HCEC 1CT (cell line): ENCODE measurements around the gene HSP90AA1.
"Not testable (repeated sequence)": the region's sequence is repeated elsewhere in the genome, so short reads cannot be mapped to it uniquely, and the experiment has no call there.

Source experiments
- DNase-seq: peaks from one replicate; pipeline ENCODE4 v3.0.0-alpha.2; 2017

HSP90AA1 gene

GRCh38 chr14:102092806-102093205, 6.0 kb upstream of the HSP90AA1 start:
- DNase-seq = no peak

GRCh38 chr14:102090713-102091112, 3.9 kb upstream of the HSP90AA1 start:
- DNase-seq = no peak

- DNase-seq = no peak
Measured at GRCh38 chr14:102089621-102090343, 2.9 kb upstream of the HSP90AA1 start.

GRCh38 chr14:102088012-102088792, 1.4 kb upstream of the HSP90AA1 start:
- DNase-seq = no peak

GRCh38 chr14:102087762-102088011, 843 bp upstream of the HSP90AA1 start:
- DNase-seq = no peak

GRCh38 chr14:102086709-102086971, 204 bp downstream of the HSP90AA1 start:
- no peak for DNase-seq

- peak; percentile 63 for DNase-seq
Measured at GRCh38 chr14:102085948-102086708, 716 bp downstream of the HSP90AA1 start.

GRCh38 chr14:102085488-102085887, 1.4 kb downstream of the HSP90AA1 start:
- no peak for DNase-seq

- no peak for DNase-seq
Measured at GRCh38 chr14:102084931-102085330, 1.9 kb downstream of the HSP90AA1 start.

- DNase-seq = not testable (repeated sequence)
Measured at GRCh38 chr14:102084522-102084921, 2.3 kb downstream of the HSP90AA1 start.

GRCh38 chr14:102081231-102082080, 5.4 kb downstream of the HSP90AA1 start:
- no peak for DNase-seq

- no peak for DNase-seq
Measured at GRCh38 chr14:102080183-102081080, 6.4 kb downstream of the HSP90AA1 start.

GRCh38 chr14:102079700-102079979, 7.2 kb downstream of the HSP90AA1 start:
- DNase-seq = no peak

GRCh38 chr14:102078831-102079699, 7.8 kb downstream of the HSP90AA1 start:
- no peak for DNase-seq

GRCh38 chr14:102078361-102078791, 8.5 kb downstream of the HSP90AA1 start:
- not testable (repeated sequence) for DNase-seq

- DNase-seq = no peak
Measured at GRCh38 chr14:102077382-102077709, 9.5 kb downstream of the HSP90AA1 start.

- no peak for DNase-seq
Measured at GRCh38 chr14:102075155-102075554, 11.7 kb downstream of the HSP90AA1 start.

GRCh38 chr14:102074415-102074964, 12.4 kb downstream of the HSP90AA1 start:
- DNase-seq = no peak

- DNase-seq = peak; percentile 17
Measured at GRCh38 chr14:102071283-102071998, 15.4 kb downstream of the HSP90AA1 start.

- no peak for DNase-seq
Measured at GRCh38 chr14:102066041-102066451, 20.8 kb downstream of the HSP90AA1 start.
